Osteocyte (in vitro differentiated cells): Measurements from ENCODE around the gene MRPL14. TPM values are rescaled to one million over a fixed set of nuclear protein-coding genes. Genes with fewer than 3 reads are reported as not detected.

Source experiments
- DNase-seq: peaks from one replicate; pipeline ENCODE4 v3.0.0; 2021; ENCODE audit warnings: mixed read lengths; ENCODE audit not compliant: unreplicated experiment; ENCODE audit errors: extremely low spot score
- H3K27ac Mint-ChIP-seq: one replicate; pipeline ENCODE4 v1.8.0; 2021; ENCODE audit warnings: mild to moderate bottlenecking, mixed read lengths; ENCODE audit not compliant: unreplicated experiment
- H3K27me3 Mint-ChIP-seq: one replicate; pipeline ENCODE4 v1.8.0; 2021; ENCODE audit warnings: mixed read lengths; ENCODE audit not compliant: unreplicated experiment
- H3K36me3 Mint-ChIP-seq: one replicate; pipeline ENCODE4 v1.8.0; 2021; ENCODE audit warnings: mixed read lengths; ENCODE audit not compliant: unreplicated experiment
- H3K4me1 Mint-ChIP-seq: one replicate; pipeline ENCODE4 v1.8.0; 2021; ENCODE audit warnings: mixed read lengths; ENCODE audit not compliant: unreplicated experiment
- H3K4me3 Mint-ChIP-seq: one replicate; pipeline ENCODE4 v1.8.0; 2021; ENCODE audit warnings: mild to moderate bottlenecking, moderate library complexity, mixed read lengths; ENCODE audit not compliant: unreplicated experiment
- H3K9me3 Mint-ChIP-seq: one replicate; pipeline ENCODE4 v1.8.0; 2021; ENCODE audit warnings: mixed read lengths; ENCODE audit not compliant: unreplicated experiment
- long read RNA-seq: library from polyadenylated mRNA; unstranded; transcript quantifications from one replicate; pipeline ENCODE4 v2.0.0, GENCODE V29; 2021
- total RNA-seq: library from RNA; stranded (reverse); gene quantifications from 2 replicates; pipeline ENCODE4 v1.2.1, GENCODE V29; 2021
- TF ChIP-seq, protein P1 (sequence below): fragments of 200-600 bp; sonication (generic); IDR thresholded peaks from 2 replicates; pipeline ENCODE4 v1.5.0; 2021; ENCODE audit warnings: antibody characterized with exemption, mild to moderate bottlenecking, moderate library complexity

The MRPL14 gene
- total RNA-seq: 36.5 and 38.9 TPM in 2 replicates
- long read RNA-seq, transcript MRPL14-201 (3 exons, 959 nt): major isoform, 21 of 27 reads
- long read RNA-seq, partial matches to known transcripts: 1 of 27 reads
- long read RNA-seq, other reads (novel, unspliced or antisense): 5 of 27 reads

GRCh38 chr6:44127186-44128019, at the start of gene MRPL14, which contains the start of gene TMEM63B:
Gene MRPL14, minus strand, starts transcription at chr6:44127452. Its CDS starts 10,841 bp downstream, at chr6:44116611.
Gene TMEM63B, plus strand, starts transcription at chr6:44127554. Its CDS starts 7,031 bp downstream, at chr6:44134585.
- Mint-ChIP-seq H3K4me1 (peaks cover 60% of the 10 kb centered on the region), H3K27ac (peak within 1 kb of the TSS; percentile 93), H3K4me3 (peak within 1 kb of the TSS; percentile 92), H3K27me3 (no peaks in the 10 kb centered on the region), H3K36me3 (peaks cover 2% of the 10 kb centered on the region), H3K9me3 (no peaks in the 10 kb centered on the region)
- TF ChIP-seq, protein P1, sequence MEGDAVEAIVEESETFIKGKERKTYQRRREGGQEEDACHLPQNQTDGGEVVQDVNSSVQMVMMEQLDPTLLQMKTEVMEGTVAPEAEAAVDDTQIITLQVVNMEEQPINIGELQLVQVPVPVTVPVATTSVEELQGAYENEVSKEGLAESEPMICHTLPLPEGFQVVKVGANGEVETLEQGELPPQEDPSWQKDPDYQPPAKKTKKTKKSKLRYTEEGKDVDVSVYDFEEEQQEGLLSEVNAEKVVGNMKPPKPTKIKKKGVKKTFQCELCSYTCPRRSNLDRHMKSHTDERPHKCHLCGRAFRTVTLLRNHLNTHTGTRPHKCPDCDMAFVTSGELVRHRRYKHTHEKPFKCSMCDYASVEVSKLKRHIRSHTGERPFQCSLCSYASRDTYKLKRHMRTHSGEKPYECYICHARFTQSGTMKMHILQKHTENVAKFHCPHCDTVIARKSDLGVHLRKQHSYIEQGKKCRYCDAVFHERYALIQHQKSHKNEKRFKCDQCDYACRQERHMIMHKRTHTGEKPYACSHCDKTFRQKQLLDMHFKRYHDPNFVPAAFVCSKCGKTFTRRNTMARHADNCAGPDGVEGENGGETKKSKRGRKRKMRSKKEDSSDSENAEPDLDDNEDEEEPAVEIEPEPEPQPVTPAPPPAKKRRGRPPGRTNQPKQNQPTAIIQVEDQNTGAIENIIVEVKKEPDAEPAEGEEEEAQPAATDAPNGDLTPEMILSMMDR: no peak
- peak; percentile 98 for DNase-seq

GRCh38 chr6:44176130-44176761, 49.0 kb upstream of the MRPL14 start:
- TF ChIP-seq, protein P1: no peak
- Mint-ChIP-seq H3K36me3 (no peaks in the 10 kb centered on the region), H3K27me3 (peaks cover 1% of the 10 kb centered on the region), H3K4me3 (no peak overlapping the region), H3K4me1 (peaks cover 20% of the 10 kb centered on the region), H3K9me3 (no peaks in the 10 kb centered on the region), H3K27ac (no peak overlapping the region)
- no peak for DNase-seq

DNA sequence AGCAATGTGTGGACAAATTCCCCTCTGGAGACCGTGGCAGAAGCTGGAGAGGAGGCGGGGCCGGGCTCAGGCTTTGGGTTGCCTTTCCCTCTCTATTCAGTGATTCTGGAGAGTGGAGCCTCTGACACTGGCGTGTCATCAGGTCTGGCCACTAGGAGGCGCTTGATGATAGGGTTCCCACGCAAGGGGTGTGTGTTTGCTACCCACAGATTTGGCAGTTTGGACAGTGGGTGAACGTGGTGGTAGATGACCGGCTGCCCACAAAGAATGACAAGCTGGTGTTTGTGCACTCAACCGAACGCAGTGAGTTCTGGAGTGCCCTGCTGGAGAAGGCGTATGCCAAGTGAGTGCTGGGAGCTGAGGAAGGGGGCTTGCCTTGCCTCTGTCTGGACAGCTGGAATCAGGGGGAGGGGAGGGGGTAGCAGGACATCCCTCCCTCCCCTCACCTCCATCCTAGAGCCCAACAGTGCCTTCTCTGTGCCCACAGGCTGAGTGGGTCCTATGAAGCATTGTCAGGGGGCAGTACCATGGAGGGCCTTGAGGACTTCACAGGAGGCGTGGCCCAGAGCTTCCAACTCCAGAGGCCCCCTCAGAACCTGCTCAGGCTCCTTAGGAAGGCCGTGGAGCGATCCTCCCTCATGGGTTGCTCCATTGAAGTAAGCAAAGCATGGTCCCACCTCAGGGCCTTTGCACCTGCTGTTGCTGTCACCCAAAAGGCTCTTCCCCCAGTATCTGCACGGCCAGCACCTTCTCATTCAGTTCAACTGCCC, 45.7 kb upstream of the MRPL14 start:
- TF ChIP-seq, protein P1: peak; percentile 94
- peak; percentile 93 for DNase-seq
- Mint-ChIP-seq H3K4me3 (no peak overlapping the region), H3K36me3 (no peaks in the 10 kb centered on the region), H3K27me3 (peaks cover 14% of the 10 kb centered on the region), H3K27ac (no peak overlapping the region), H3K9me3 (no peaks in the 10 kb centered on the region), H3K4me1 (peaks cover 9% of the 10 kb centered on the region)

GRCh38 chr6:44171899-44172546, 44.8 kb upstream of the MRPL14 start:
- H3K9me3 Mint-ChIP-seq: no peaks in the 10 kb centered on the region
- H3K27ac Mint-ChIP-seq: no peak overlapping the region
- TF ChIP-seq, protein P1: no peak
- no peak for DNase-seq
- no peaks in the 10 kb centered on the region for H3K36me3 Mint-ChIP-seq
- no peak overlapping the region for H3K4me3 Mint-ChIP-seq
- H3K4me1 Mint-ChIP-seq: peaks cover 4% of the 10 kb centered on the region
- H3K27me3 Mint-ChIP-seq: peaks cover 14% of the 10 kb centered on the region
